ENCODE measurements around the gene SRD5A2.

Gene SRD5A2, protein sequence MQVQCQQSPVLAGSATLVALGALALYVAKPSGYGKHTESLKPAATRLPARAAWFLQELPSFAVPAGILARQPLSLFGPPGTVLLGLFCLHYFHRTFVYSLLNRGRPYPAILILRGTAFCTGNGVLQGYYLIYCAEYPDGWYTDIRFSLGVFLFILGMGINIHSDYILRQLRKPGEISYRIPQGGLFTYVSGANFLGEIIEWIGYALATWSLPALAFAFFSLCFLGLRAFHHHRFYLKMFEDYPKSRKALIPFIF

DNA sequence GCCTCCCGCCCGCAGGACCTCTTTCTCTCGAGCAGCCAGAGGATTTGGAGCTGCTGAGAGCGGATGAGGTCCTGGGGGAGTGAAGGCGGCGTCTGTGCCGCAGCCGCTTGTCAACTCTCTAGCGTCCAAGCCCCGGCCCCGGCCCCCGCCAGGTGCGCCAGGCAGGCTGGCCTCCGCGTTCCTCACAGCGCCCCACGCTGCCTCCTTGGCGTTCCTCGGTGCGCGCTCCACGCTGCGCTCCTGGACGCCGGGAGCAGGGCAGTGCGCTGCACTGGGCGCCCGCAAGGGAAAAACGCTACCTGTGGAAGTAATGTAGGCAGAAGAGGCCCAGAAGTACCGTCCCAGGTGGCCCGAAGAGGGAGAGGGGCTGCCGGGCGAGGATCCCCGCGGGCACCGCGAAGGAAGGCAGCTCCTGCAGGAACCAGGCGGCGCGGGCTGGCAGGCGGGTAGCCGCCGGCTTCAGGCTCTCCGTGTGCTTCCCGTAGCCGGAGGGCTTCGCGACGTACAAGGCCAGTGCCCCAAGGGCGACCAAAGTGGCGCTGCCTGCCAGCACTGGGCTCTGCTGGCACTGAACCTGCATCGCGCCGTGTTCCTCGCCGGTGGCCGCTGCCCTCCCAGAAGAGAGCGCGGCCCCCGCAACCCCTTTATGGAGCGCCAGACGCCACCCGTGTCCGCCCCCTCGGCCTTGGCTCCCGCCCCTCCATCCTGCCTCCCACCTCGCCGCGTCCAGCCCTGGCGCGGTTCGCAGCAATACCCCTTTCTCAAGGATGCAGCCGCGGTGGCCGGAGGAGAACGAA lies at the start of gene SRD5A2:
Gene SRD5A2 (minus strand): TSS at position 618 of the 797 bp plus-strand sequence. CDS start 38 bp downstream, at position 580.
- in situ Hi-C loops (cut with HindIII; ENCODE audit: low sequenced_read_pairs), result no loop called here

DNA sequence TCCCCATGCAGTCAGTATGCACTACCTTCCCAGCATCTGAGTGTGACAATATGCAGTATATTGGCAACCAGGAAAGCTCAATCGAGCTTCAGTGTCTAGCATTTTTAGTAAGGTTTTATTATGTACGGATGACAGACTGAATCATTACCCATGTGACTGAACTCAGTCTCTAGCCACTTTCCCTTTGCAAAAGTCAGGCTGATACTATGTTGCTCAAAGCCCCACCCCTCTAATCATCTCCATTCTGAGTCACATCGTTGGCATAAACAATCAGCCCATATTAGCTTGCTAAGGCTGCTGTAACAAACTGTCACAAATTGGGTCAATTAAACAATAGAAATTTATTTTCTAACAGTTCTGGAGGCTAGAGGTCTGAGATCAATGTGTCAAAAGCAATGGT lies 25.8 kb upstream of the SRD5A2 start:
- in situ Hi-C loops (cut with HindIII; ENCODE audit: low sequenced_read_pairs), result no loop called here

DNA sequence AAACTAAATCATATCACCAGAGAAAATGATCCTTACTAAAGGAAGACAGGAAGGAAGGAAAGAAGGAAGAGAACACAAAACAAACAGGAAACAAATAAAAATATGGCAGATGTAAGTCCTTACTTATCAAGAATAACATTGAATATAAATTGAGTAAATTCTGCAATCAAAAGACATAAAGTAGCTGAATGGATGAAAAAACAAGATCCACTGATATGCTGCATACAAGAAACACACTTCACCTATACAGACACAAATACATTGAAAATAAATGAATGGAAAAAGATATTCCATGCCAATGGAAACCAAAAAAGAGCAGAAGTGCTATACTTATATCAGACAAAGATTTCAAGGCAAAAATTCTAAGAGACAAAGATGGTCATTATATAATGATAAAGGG lies 18.0 kb upstream of the SRD5A2 start:
- in situ Hi-C loops (cut with HindIII; ENCODE audit: low sequenced_read_pairs), result no loop called here

DNA sequence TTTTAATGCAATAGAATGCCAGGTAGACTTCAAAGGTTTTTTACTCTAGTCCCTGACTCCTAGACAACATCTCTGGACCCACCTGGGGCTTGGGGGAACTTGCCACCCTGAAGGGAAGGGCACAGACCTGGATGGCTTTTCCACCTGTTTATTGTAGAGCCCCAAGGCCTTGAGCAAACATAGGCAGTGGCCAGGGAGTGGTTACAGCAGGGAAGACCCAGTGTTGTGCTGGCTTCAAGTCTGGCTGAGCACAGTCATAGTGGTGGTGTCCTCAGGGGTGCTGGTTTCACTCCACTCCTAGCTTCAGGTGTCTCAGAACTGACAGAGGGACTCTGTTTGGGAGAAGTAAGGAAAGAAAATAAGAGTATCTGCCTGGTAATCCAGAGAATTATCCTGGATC lies 5.5 kb upstream of the SRD5A2 start:
- in situ Hi-C loops (cut with HindIII; ENCODE audit: low sequenced_read_pairs), result no loop called here

DNA sequence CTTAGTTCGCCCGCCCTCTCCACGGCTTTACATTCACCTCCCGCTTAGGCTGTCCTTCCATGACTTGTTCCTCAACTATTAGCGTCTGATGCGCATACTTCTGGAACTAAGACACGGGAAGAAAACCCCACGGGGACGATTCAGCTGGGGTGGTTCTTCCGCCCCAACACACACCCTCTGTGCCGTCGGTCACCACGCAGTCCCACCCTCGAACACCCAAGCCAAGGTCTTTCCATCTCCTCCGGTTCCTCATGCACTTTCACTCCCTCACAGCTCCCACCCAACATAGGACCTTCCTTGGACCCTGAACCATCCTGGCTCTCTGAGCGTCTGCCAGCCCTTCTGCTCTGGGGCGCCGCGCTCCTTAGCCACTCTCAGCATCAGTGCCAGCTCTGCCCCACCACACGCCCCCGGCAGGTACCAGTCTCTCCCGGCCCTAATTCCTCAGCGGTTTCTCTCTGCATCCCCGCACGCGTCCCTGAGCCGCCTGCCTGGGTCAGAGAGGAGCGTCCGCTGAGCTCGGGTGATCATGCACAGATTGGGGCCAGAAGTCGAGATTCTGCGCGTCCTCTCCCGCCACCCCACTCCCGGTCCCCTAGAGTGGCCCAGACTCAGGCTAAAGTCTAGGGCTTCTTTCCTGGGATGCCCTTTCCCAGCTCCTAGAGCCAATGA lies 522 bp upstream of the SRD5A2 start:
- in situ Hi-C loops (cut with HindIII; ENCODE audit: low sequenced_read_pairs), result no loop called here

DNA sequence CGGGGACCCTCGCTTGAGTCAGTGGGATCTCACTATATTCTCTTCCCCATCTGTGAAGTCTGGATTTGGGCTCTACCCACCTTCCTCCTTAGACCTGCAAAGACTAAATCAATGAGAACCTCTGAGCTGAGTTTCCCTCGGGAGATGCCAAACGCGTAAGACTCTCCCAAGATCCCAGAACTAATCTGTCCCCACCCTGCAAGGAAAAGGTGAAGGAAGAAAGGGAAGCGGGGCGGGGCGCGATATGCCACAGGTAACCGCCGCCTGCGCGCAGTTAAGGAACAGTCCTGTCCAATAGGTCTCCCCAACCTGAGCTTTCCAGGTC lies 780 bp downstream of the SRD5A2 start:
- in situ Hi-C loops (cut with HindIII; ENCODE audit: low sequenced_read_pairs), result no loop called here

DNA sequence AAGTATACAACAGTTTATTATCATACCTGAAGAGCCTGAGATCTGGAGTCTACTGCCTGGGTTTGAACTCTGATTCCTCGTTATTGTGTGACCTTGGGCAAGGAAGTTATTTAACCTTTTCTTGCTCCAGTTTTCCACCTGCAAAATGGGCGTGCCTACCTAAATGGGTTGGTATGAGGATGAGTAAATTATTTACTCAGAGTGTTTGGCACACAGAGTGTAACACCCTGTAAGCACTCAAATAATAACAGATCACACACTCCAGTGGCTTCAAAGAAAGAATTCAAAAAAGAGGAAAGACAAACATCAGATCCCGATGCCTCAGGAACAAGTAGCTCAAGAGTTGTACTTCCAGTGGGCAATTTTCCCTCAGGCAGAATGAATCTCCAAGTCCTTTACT lies 2.4 kb downstream of the SRD5A2 start:
- in situ Hi-C loops (cut with HindIII; ENCODE audit: low sequenced_read_pairs), result no loop called here

DNA sequence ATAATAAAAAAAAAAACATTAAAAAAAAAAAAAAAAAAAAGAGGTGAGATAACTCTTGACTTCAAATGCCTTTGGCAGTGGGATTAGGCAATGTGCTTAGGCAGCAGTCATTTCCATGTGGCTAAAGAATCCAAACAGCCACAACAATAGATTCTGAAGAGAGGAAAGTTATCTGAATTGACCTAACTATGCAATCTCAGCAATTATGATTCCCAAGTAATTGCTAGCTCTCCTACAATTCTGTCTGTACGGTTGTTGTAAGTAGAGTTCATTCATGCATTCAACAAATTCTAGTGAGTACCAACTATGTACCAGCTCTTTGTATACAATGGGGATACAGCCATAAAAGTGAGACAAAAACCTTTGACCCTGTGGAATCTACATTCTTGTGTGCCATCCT lies 3.6 kb downstream of the SRD5A2 start:
- in situ Hi-C loops (cut with HindIII; ENCODE audit: low sequenced_read_pairs), result no loop called here

DNA sequence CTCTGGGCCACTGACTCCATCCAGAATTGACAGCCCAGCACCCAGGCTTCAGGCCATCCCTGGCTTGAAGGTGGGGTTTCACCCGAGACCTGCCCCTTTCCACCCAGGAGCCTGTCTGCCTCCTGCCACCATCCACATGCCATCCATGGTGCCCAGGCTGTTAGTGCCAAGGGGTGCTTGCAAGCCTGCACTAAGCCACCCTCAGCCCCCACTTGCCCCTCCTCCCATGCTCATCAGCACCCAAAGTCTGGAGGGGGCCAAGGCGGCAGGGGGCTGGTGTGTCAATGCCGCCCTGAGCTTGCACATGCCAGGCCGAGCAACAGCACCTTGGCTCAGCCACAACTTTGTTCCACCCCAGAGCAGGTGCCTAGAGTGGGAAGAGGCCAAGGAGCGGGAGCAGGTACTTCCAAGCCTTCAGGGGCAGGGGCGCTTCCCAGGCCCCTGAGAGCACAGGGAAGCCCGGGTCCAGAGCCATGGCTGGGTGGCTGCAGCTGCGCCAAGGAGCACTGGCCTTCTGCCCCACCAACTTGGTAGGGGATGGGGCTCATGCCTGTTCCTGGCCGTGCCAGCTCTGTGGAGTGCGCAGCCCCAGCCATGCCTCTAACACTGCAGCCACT lies 12.0 kb downstream of the SRD5A2 start:
- in situ Hi-C loops (cut with HindIII; ENCODE audit: low sequenced_read_pairs), result no loop called here

DNA sequence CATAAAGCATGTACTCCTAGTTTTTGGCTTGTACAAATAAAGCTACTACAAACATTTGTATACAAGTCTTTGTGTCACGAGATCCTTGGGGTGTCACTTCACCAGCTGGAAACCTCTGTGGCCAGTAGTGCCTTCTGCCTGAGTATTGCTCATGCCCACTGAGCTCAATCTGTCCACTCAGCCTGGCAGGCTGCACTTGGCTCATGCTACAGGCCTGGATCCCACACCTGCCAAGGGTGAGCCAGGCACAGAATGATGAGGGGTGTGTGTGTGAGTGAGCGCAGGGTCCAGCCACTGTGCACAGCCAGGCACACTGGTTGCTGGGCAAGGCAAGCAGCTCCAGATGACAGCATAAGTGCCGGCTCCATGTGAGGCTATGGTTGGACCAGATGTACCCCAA lies 13.1 kb downstream of the SRD5A2 start:
- in situ Hi-C loops (cut with HindIII; ENCODE audit: low sequenced_read_pairs), result no loop called here

DNA sequence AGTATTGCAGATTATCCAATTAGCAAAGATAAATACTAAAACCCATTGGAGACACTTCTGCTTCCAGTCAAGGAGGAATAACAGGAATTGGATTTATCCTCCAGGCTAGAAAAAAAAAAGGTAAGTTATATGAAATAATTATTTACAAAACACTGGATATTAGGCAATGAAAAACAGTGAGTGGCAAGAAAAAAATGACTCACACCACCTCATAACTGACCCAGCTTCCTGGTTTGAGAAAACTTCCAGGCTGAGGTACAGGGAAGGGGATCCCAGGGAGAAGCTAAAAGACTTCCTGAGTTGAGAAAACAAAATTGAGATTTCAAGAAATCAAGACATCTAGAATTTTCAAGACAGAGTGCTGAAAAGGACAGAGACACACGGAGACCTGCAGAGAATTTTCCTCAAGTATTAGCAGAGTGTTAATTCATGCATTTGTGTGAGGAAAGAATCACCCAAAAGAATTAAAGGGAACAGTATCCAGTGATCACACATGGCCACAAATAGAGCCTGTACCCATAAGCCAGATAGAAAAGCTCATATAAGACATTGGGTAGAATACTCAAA lies 17.4 kb downstream of the SRD5A2 start:
- in situ Hi-C loops (cut with HindIII; ENCODE audit: low sequenced_read_pairs), result no loop called here

DNA sequence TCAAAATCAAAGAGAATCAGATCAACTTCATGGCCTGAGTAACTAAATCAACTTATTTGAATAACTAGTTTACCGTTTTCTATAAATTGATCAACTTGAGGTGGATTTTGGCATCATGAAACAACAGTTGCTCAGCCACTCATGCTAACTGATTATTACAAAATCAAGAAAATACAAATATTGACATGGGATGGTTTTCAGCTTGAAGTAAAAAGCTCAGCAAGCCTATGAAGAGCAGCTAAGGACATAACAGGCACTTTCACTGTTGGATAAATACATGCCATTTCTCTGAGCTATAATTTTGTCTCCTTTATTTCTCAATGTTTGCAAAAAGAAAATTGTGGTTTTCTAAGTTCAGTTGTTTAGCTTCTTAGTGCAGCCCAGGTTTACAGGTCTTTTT lies 18.9 kb downstream of the SRD5A2 start:
- in situ Hi-C loops (cut with HindIII; ENCODE audit: low sequenced_read_pairs), result no loop called here

DNA sequence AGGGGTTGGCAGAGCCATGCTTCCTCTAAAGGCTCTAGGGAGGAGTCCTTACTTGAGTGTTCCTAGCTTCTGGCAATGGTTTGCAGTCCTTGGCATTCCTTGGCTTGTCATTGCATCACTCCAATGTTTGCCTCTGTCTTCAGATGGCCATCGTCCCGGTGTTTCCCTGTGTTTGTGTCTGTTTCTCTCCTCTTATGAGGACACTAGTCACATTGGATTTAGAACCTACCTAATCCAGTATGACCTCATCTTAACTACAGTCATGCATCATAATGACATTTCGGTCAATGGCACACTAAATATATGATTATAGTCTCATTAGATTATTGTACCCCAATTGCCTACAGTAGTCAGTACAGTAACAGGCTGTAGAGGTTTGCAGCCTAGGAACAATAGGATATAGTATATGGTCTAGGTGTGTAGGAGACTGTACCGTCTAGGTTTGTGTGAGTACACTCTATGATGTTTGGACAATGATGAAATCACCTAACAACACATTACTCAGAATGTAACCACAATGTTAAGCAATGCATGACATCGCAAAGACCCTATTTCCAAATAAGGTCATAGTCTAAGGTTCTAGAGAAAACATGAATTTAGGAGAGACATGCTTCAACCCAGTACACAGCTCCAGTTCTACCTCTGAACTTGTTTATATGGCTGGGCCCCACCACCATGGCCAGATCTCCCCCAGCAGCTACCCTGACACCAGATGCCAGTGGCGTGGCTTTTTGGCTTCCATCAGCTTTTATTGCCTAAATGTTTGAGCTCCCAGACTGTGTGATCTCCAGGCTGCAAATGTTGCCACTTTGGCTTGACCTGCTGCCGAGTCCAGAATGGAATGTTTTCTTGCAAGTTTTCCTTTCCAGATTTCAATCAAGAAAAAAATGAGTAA lies 22.1 kb downstream of the SRD5A2 start:
- in situ Hi-C loops (cut with HindIII; ENCODE audit: low sequenced_read_pairs), result no loop called here

DNA sequence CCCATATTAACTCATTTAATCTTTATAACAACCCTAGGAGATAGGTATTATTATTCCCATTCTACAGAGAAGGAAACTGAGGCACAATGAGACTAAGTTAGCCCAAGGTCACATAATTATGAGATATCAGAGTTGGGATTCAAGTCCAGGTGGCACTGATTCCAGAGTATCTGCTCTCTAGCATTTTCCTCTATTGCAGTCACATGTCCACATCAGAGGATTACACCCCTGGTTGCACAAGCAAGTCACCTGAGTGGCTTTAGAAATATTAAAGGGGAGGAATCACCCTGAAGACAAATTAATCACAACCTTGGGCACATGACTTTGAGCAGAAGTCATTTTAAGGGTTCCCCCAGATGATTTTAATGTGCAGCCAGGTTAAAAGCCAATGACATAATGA lies 23.8 kb downstream of the SRD5A2 start:
- in situ Hi-C loops (cut with HindIII; ENCODE audit: low sequenced_read_pairs), result no loop called here

DNA sequence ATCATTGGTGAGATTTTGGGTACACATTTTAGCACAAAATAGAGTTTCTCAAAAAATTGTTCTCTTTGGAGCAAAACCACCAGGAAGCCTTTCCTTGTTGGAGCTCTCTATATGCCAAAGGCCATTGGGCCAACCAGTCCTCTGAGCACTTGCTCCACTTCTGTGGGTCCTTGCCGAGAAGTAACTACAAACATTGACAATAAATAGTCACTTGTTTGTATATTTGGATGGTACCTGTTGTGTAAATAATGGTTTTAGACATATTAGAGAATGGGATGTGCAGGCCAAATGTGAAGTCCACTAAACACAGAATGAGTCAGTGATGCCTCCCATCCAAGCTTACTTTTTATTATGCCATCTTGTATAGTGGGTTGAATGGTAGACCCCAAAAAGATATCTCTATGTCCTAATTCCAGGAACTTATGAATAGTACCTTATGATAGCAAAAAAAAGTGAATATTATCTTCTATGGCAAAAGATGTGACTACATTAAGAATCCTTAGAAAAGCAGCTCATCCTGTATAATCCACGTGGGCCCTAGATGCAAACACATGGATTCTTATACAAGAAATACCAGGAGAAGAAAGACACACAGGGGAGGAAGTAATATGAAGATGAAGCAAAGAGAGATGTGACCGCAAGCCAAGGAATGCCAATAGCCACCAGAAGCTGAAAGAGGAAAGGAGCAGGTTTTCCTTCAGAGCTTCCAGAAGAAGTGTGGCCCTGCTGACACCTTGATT lies 24.6 kb downstream of the SRD5A2 start:
- in situ Hi-C loops (cut with HindIII; ENCODE audit: low sequenced_read_pairs), result no loop called here

DNA sequence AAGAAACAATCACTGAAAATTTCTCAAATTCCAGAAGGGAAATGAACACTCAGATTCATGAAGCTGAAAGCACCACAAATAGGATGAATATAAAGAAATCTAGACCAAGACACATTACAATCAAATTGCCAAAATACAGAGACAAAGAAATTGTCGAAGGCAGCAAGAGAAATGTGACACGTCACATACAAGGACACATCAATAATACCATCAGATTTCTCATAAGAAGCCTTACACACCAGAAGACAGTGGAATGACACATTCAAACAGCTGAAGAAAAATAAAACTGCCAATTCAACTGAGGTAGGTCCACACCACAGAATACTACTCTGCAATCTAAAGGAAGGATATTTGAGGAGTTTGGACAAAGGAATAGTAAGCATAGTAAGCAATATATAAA lies 27.4 kb downstream of the SRD5A2 start:
- in situ Hi-C loops (cut with HindIII; ENCODE audit: low sequenced_read_pairs), result no loop called here

DNA sequence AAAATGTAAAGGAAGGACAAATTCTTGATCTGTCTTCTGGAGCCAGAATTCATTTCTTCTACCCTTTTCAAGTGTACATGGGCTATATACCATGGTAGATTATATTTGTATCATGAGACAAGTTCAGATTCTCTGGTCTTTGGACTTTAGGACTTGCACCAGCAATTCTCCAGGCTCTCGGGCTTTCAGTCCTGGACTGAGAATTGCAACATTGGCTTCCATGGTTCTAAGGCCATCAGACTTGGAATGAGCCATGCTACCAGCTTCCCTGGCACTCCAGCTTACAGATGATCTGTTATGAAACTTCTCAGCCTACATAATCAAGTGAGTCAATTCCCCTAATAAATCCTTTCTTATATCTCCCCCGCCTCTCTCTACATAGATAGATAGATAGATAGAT lies 33.3 kb downstream of the SRD5A2 start:
- in situ Hi-C loops (cut with HindIII; ENCODE audit: low sequenced_read_pairs), result no loop called here

DNA sequence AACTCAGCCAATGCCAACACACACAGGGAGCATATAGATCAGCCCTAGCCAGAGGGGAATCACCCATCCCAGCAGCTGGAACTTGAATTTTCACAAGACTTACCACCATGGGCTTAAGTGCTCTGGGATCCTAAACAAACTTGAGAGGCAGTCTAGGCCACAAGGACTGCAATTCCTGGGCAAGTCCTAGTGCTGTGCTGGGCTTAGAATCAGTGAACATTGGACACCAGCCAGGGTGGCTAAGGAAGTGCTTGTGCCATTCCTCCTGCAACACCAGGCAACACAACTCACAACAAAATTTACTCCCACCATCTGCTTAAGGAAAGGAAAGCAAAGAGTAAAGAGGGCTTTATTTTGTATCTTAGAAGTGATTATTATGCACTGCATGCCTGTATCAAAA lies 38.9 kb downstream of the SRD5A2 start:
- in situ Hi-C loops (cut with HindIII; ENCODE audit: low sequenced_read_pairs), result no loop called here

DNA sequence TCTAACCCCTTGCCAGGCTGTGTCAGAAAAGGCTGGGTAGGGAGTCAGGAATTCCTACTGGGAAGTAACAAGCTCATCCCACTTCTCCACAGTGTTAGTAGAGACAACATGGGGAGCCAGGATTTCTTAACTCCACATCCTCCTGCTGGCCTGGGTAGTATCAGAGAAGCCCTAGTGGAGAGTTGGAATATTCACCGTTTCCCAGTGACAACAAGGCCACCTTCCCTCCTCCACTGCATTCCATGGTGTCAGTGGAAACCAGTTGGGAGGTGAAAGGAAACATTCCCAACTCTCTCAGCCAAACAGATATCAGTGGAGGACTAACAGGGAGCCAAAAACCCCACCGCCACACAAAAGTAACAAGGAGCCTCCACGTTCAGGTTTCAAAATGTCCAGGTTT lies 41.2 kb downstream of the SRD5A2 start:
- in situ Hi-C loops (cut with HindIII; ENCODE audit: low sequenced_read_pairs), result no loop called here

DNA sequence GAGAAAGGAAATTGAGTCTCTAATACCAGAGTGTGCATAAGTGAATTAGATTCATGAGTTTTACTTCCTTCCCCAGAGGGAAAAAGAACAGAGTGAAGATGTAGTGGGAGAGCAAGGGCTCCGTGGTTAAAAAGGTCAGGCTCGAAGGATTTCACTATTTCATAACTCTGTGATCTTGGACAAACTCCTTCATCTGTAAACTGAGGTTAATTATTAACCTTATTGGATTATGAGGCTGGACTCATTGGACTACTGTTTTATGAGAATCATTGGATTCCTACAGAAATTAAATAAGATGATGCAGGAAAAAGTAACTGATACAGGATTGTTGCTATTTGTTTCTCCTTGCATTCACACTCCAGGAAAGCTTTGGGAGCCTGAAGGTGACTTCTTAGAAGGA lies 45.0 kb downstream of the SRD5A2 start:
- in situ Hi-C loops (cut with HindIII; ENCODE audit: low sequenced_read_pairs), result no loop called here

Data from endothelial cell of hepatic sinusoid (primary cell).